GM23248 (cell line): ENCODE measurements around the gene ZNF91. TPM values are rescaled to one million over a fixed set of nuclear protein-coding genes. Genes with fewer than 3 reads are reported as not detected.
"Not testable (repeated sequence)": the region's sequence is repeated elsewhere in the genome, so short reads cannot be mapped to it uniquely, and the experiment has no call there.

Experiments
- DNase-seq: peaks from one replicate; pipeline ENCODE4 v3.0.0-alpha.2; 2015
- H2AFZ ChIP-seq: fragments of 200-600 bp; sonication (generic); 2 replicates; pipeline ENCODE4 v1.6.1; 2016; ENCODE audit warnings: antibody characterized with exemption
- H3F3A ChIP-seq: fragments of 200-600 bp; sonication (generic); 2 replicates; pipeline ENCODE4 v1.6.1; 2016; ENCODE audit warnings: mild to moderate bottlenecking, antibody characterized with exemption, mixed run types; ENCODE audit not compliant: insufficient read depth
- H3K27ac ChIP-seq: fragments of 200-600 bp; sonication (generic); 2 replicates; pipeline ENCODE4 v1.5.1; 2016; ENCODE audit warnings: mild to moderate bottlenecking
- H3K27me3 ChIP-seq: fragments of 200-600 bp; sonication (generic); replicated peaks from 2 replicates; pipeline ENCODE4 v1.6.1; 2016; ENCODE audit warnings: mild to moderate bottlenecking; ENCODE audit not compliant: insufficient read depth
- H3K36me3 ChIP-seq: fragments of 200-600 bp; sonication (generic); 2 replicates; pipeline ENCODE4 v1.6.1; 2016; ENCODE audit warnings: low read depth, mild to moderate bottlenecking
- H3K4me1 ChIP-seq: fragments of 200-600 bp; sonication (generic); 2 replicates; pipeline ENCODE4 v1.6.1; 2016; ENCODE audit warnings: mild to moderate bottlenecking; ENCODE audit not compliant: insufficient read depth
- H3K4me2 ChIP-seq: fragments of 200-600 bp; sonication (generic); one replicate; pipeline ENCODE4 v1.6.1; 2016; ENCODE audit warnings: mild to moderate bottlenecking; ENCODE audit not compliant: unreplicated experiment
- H3K4me3 ChIP-seq: fragments of 200-600 bp; sonication (generic); 2 replicates; pipeline ENCODE4 v1.5.1; 2016; ENCODE audit warnings: mild to moderate bottlenecking
- H3K79me2 ChIP-seq: fragments of 200-600 bp; sonication (generic); 2 replicates; pipeline ENCODE4 v1.6.1; 2016; ENCODE audit warnings: mild to moderate bottlenecking; ENCODE audit not compliant: insufficient read depth
- H3K9ac ChIP-seq: fragments of 200-600 bp; sonication (generic); 2 replicates; pipeline ENCODE4 v1.6.1; 2016; ENCODE audit warnings: mild to moderate bottlenecking
- H3K9me2 ChIP-seq: fragments of 200-600 bp; sonication (generic); 2 replicates; pipeline ENCODE4 v1.6.1; 2016; ENCODE audit warnings: mixed run types, mild to moderate bottlenecking, moderate library complexity; ENCODE audit not compliant: insufficient read depth
- H3K9me3 ChIP-seq: fragments of 200-600 bp; sonication (generic); one replicate; pipeline ENCODE4 v1.6.1; 2017; ENCODE audit warnings: low read depth
- H4K20me1 ChIP-seq: fragments of 200-600 bp; sonication (generic); 2 replicates; pipeline ENCODE4 v1.6.0; 2016; ENCODE audit not compliant: insufficient read depth
- EZH2 ChIP-seq: fragments of 200-600 bp; sonication (generic); IDR thresholded peaks from 2 replicates; pipeline ENCODE4 v1.6.1; 2018; ENCODE audit warnings: antibody characterized with exemption, mild to moderate bottlenecking; ENCODE audit not compliant: insufficient read depth, poor library complexity, severe bottlenecking
- EZH2phosphoT487 ChIP-seq: fragments of 200-600 bp; sonication (generic); IDR thresholded peaks from 2 replicates; pipeline ENCODE4 v1.6.1; 2018; ENCODE audit warnings: antibody characterized with exemption, moderate library complexity, mild to moderate bottlenecking, low read depth; ENCODE audit not compliant: insufficient read depth
- WGBS, 2 experiments: methylation state at CpG; one replicate each; pipeline ENCODE4 v1.1.6; 2015 to 2017; ENCODE audit warnings: low lambda C conversion rate in 2 of 2, low coverage in 1 of 2; ENCODE audit errors: missing lambda C conversion rate in 2 of 2; 5-methylcytosine and 5-hydroxymethylcytosine counted together
- in situ Hi-C: fragments of 300-500 bp; cut with MboI; formaldehyde crosslinking; loops from 2 replicates; pipeline ENCODE4 v1.15.0; 2020
- polyA plus RNA-seq: library from polyadenylated mRNA; unstranded; fragments of >200 nt; fragmentation: Nextera tagmentation; extraction: Ambion mirVana; gene quantifications from 2 replicates; pipeline ENCODE4 v1.2.1, GENCODE V29; 2016
- total RNA-seq: library from RNA; depleted of rRNA; stranded (reverse); fragments of >200 nt; shearing (Covaris generic); gene quantifications from 2 replicates; pipeline ENCODE4 v1.2.3, GENCODE V29; 2014

The ZNF91 gene
- total and polyA plus RNA-seq, 2 experiments from 2014 or later = 8.2 to 10.5 TPM

DNA sequence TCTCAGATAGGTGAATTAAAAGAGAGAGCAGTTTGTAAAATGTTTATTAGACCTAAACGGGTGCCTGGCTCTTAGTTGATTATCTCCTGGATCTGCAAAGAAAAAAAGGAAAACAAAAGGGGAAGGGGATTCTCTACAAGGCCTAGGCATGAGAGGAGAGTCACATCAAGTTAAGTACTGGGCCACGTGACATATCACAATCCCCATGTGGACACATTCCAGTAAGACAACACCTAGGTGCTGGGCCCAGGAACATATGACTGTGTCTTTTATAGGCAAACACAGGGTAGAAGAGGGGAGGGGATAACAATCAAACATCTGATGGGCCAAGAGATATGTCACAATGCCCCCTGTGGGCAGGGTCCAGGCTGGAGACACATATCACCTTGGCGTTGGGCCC lies 4.2 kb upstream of the ZNF91 start:
- no peaks in the 10 kb centered on the region for H3K4me1 ChIP-seq
- no peaks in the 10 kb centered on the region for H3K9me2 ChIP-seq
- H3K79me2 ChIP-seq = peaks cover 7% of the 10 kb centered on the region
- in situ Hi-C loops = no loop called here
- 42 to 44% methylated on average over 3 of the region's 3 CpGs for WGBS, 2 experiments
- no peak overlapping the region for H3K27ac ChIP-seq
- H3K4me2 ChIP-seq = no peak overlapping the region
- H2AFZ ChIP-seq = no peak overlapping the region
- H3K9ac ChIP-seq = no peak overlapping the region
- no peaks in the 10 kb centered on the region for H3K27me3 ChIP-seq
- TF ChIP-seq EZH2 (no peak), EZH2phosphoT487 (no peak)
- no peaks in the 10 kb centered on the region for H3K36me3 ChIP-seq
- no peak overlapping the region for H3K4me3 ChIP-seq
- H3F3A ChIP-seq = no peaks in the 10 kb centered on the region
- H3K9me3 ChIP-seq = no peaks in the 10 kb centered on the region
- H4K20me1 ChIP-seq = no peaks in the 10 kb centered on the region
- no peak for DNase-seq

DNA sequence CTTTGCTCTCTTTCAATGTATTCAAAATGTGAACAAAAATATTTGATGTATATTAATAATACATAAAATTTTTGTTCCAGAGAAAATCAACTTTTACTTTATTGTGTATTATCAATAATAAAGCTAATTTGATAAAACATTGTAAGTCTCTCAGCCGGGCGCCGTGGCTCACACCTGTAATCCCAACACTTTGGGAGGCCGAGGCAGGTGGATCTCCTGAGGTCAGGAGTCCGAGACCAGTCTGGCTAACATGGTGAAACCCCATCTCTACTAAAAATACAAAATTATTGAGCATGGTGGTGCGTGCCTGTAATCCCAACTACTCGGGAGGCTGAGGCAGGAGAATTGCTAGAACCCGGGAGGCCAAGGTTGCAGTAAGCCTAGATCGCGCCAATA lies 449 bp upstream of the ZNF91 start:
- H3K9me2 ChIP-seq, H3F3A ChIP-seq, H3K9me3 ChIP-seq, in situ Hi-C loops, H3K36me3 ChIP-seq, DNase-seq, H3K4me1 ChIP-seq, H3K27me3 ChIP-seq, H4K20me1 ChIP-seq: not testable (repeated sequence)
- Histone ChIP-seq H3K4me2 (peak overlapping the region; percentile 94), H3K27ac (peak overlapping the region; percentile 98; the same call in 1 of the 2 replicates), H2AFZ (peak overlapping the region; percentile 89), H3K79me2 (peaks cover 44% of the 10 kb centered on the region), H3K9ac (peak overlapping the region; percentile 99), H3K4me3 (peak overlapping the region; percentile 93; the same call in 1 of the 2 replicates)
- 93 to 94% methylated on average over 10 of the region's 10 CpGs for WGBS, 2 experiments

DNA sequence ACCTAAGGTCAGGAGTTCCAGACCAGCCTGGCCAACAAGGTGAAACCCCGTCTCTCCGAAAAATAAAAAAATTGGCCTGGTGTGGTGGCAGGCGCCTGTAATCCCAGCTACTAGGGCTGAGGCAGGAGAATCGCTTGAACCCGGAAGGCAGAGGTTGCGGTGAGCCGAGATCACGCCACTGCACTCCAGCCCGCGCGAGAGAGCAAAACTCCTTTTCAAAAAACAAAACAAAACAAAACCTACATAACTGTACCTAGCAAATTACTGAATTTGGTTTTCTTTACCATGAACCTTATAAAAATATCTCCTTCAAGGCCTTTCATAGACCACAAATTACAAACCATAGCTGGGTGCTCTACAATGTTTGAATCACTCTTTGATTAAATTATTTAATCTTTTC lies 760 bp downstream of the ZNF91 start:
- no peaks in the 10 kb centered on the region for H3K27me3 ChIP-seq
- H2AFZ ChIP-seq = peak overlapping the region; percentile 89
- H3K9ac ChIP-seq = peak overlapping the region; percentile 99
- no peaks in the 10 kb centered on the region for H3K9me2 ChIP-seq
- peaks cover 56% of the 10 kb centered on the region for H3K79me2 ChIP-seq
- H3K4me3 ChIP-seq = peak overlapping the region; percentile 93
- H4K20me1 ChIP-seq = no peaks in the 10 kb centered on the region
- WGBS, 2 experiments = 4 to 6% methylated on average over 11 of the region's 11 CpGs
- H3F3A ChIP-seq = no peaks in the 10 kb centered on the region
- no peaks in the 10 kb centered on the region for H3K9me3 ChIP-seq
- H3K4me2 ChIP-seq = peak overlapping the region; percentile 94
- H3K27ac ChIP-seq = peak overlapping the region; percentile 98
- DNase-seq = peak; percentile 70
- peaks cover 9% of the 10 kb centered on the region for H3K4me1 ChIP-seq
- TF ChIP-seq EZH2 (no peak), EZH2phosphoT487 (no peak)
- H3K36me3 ChIP-seq = 0 out of 2 replicates have a peak, but pooled peaks cover 4% of the 10 kb centered on the region
- in situ Hi-C loops = no loop called here

DNA sequence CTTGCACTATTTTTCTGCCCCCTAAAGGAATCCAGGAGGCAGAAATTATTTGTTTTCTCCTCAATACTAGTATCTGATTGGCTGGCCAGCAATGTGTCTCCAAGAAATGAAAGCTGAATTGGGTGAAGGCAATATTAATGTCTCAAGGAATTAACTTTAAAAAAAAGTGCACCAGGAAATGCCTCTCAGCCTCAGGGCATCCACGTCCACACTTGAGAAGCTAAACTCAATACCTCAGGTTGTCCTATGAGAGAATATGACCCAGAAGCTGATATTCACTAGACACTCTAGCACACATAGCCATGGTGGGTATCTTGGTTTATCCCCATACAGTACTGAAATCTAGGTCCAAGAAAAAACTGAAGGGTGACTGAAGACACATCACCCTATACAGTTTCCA lies 2.1 kb downstream of the ZNF91 start:
- no peak overlapping the region for H3K27ac ChIP-seq
- DNase-seq = peak; percentile 33
- H3K36me3 ChIP-seq = peaks cover 8% of the 10 kb centered on the region; the same call in 1 of the 2 replicates
- H3F3A ChIP-seq = no peaks in the 10 kb centered on the region
- no peak for TF ChIP-seq EZH2phosphoT487
- TF ChIP-seq EZH2 = no peak
- peaks cover 70% of the 10 kb centered on the region for H3K79me2 ChIP-seq
- H2AFZ ChIP-seq = no peak overlapping the region
- 89 to 97% methylated on average over 1 of the region's 1 CpG for WGBS, 2 experiments
- no peak overlapping the region; the same call in 1 of the 2 replicates for H3K9ac ChIP-seq
- H4K20me1 ChIP-seq = no peaks in the 10 kb centered on the region
- no peaks in the 10 kb centered on the region for H3K9me3 ChIP-seq
- H3K9me2 ChIP-seq = no peaks in the 10 kb centered on the region
- H3K4me2 ChIP-seq = no peak overlapping the region
- H3K4me1 ChIP-seq = peaks cover 9% of the 10 kb centered on the region
- in situ Hi-C loops = no loop called here
- H3K27me3 ChIP-seq = no peaks in the 10 kb centered on the region
- no peak overlapping the region for H3K4me3 ChIP-seq

DNA sequence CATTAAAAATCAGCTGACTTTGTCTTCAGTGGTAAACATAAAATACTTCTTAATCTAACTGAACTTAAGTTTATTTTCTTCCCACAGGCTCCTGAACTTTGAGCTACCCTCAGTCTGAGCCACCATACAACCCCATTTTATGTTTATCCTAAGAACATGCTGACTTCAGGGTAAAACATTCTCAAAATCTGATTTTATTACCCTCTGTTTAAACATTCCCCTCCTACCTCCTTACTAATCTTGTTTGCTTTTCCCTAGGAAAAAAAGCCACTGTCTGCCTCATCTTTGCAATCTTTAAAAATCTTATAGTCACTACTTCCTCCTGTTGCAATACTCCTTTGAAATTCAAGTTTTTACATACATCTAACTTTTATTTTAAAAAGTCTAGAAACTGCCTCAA lies 4.0 kb downstream of the ZNF91 start:
- TF ChIP-seq EZH2phosphoT487 = no peak
- no peak for TF ChIP-seq EZH2
- no peaks in the 10 kb centered on the region for H3K9me2 ChIP-seq
- no peaks in the 10 kb centered on the region for H3F3A ChIP-seq
- no peak overlapping the region for H2AFZ ChIP-seq
- no peak overlapping the region for H3K4me3 ChIP-seq
- H3K9me3 ChIP-seq = no peaks in the 10 kb centered on the region
- peaks cover 18% of the 10 kb centered on the region for H3K36me3 ChIP-seq
- no peak for DNase-seq
- H3K27ac ChIP-seq = no peak overlapping the region
- no peaks in the 10 kb centered on the region for H3K27me3 ChIP-seq
- in situ Hi-C loops = no loop called here
- peaks cover 9% of the 10 kb centered on the region for H3K4me1 ChIP-seq
- H3K9ac ChIP-seq = no peak overlapping the region
- H3K4me2 ChIP-seq = no peak overlapping the region
- no peaks in the 10 kb centered on the region for H4K20me1 ChIP-seq
- peaks cover 89% of the 10 kb centered on the region for H3K79me2 ChIP-seq
